ENCODE measurements around the gene PKP2. TPM values are rescaled to one million over a fixed set of nuclear protein-coding genes. Genes with fewer than 3 reads are reported as not detected.

The PKP2 gene
- total RNA-seq, 1 donor from 2014 or later: 65.3 TPM

- DNase-seq (ENCODE audit: low spot score in 2 of 2, unreplicated experiment in 2 of 2): no peak
- Mint-ChIP-seq H3K4me1 (peaks cover 25% of the 10 kb centered on the region), H3K9me3 (peaks cover 7% of the 10 kb centered on the region), H3K27me3 (ENCODE audit: low read depth) (no peaks in the 10 kb centered on the region), H3K27ac (peak overlapping the region; percentile 87), H3K4me3 (no peak overlapping the region), H3K36me3 (peaks cover 43% of the 10 kb centered on the region)
- TF ChIP-seq CTCF (IDR thresholded peaks at IDR 0.05; ENCODE audit: unreplicated experiment): no peak
Observed at GRCh38 chr12:32789446-32789845, 107.1 kb downstream of the PKP2 start.

GRCh38 chr12:32788405-32788804 lies 108.2 kb downstream of the PKP2 start:
- no peak for DNase-seq (ENCODE audit: low spot score in 2 of 2, unreplicated experiment in 2 of 2)
- no peak for TF ChIP-seq CTCF (IDR thresholded peaks at IDR 0.05; ENCODE audit: unreplicated experiment)
- Mint-ChIP-seq H3K27ac (no peak overlapping the region), H3K4me1 (peaks cover 25% of the 10 kb centered on the region), H3K36me3 (peaks cover 40% of the 10 kb centered on the region), H3K4me3 (no peak overlapping the region), H3K27me3 (ENCODE audit: low read depth) (no peaks in the 10 kb centered on the region), H3K9me3 (peaks cover 11% of the 10 kb centered on the region)

GRCh38 chr12:32785557-32785956 lies 111.0 kb downstream of the PKP2 start:
- Mint-ChIP-seq H3K9me3 (peaks cover 11% of the 10 kb centered on the region), H3K27ac (no peak overlapping the region), H3K27me3 (ENCODE audit: low read depth) (no peaks in the 10 kb centered on the region), H3K36me3 (peaks cover 25% of the 10 kb centered on the region), H3K4me3 (no peak overlapping the region), H3K4me1 (peaks cover 23% of the 10 kb centered on the region)
- TF ChIP-seq CTCF (IDR thresholded peaks at IDR 0.05; ENCODE audit: unreplicated experiment): no peak
- no peak for DNase-seq (ENCODE audit: low spot score in 2 of 2, unreplicated experiment in 2 of 2)

- DNase-seq (ENCODE audit: low spot score in 2 of 2, unreplicated experiment in 2 of 2): no peak
- no peak overlapping the region for H3K4me3 Mint-ChIP-seq
Observed at GRCh38 chr12:32783029-32783428, 113.5 kb downstream of the PKP2 start.

GRCh38 chr12:32780071-32780470 lies 116.5 kb downstream of the PKP2 start:
- DNase-seq (ENCODE audit: low spot score in 2 of 2, unreplicated experiment in 2 of 2): no peak
- no peaks in the 10 kb centered on the region for H3K36me3 Mint-ChIP-seq
- no peaks in the 10 kb centered on the region for H3K27me3 Mint-ChIP-seq (ENCODE audit: low read depth)
- peaks cover 15% of the 10 kb centered on the region for H3K4me1 Mint-ChIP-seq
- H3K27ac Mint-ChIP-seq: peak overlapping the region; percentile 82
- no peak overlapping the region for H3K4me3 Mint-ChIP-seq
- peaks cover 6% of the 10 kb centered on the region for H3K9me3 Mint-ChIP-seq
- TF ChIP-seq CTCF (IDR thresholded peaks at IDR 0.05; ENCODE audit: unreplicated experiment): no peak

More at GRCh38 chr12:32783029-32783428, 113.5 kb downstream of the PKP2 start:
- Mint-ChIP-seq H3K36me3 (peaks cover 14% of the 10 kb centered on the region), H3K9me3 (peaks cover 10% of the 10 kb centered on the region), H3K27ac (no peak overlapping the region), H3K4me1 (peaks cover 15% of the 10 kb centered on the region), H3K27me3 (ENCODE audit: low read depth) (no peaks in the 10 kb centered on the region)
- TF ChIP-seq CTCF (IDR thresholded peaks at IDR 0.05; ENCODE audit: unreplicated experiment): no peak

GRCh38 chr12:32777691-32778175 lies 118.8 kb downstream of the PKP2 start:
- Mint-ChIP-seq H3K27me3 (ENCODE audit: low read depth) (no peaks in the 10 kb centered on the region), H3K36me3 (no peaks in the 10 kb centered on the region), H3K9me3 (no peaks in the 10 kb centered on the region), H3K27ac (no peak overlapping the region), H3K4me3 (no peak overlapping the region), H3K4me1 (peaks cover 19% of the 10 kb centered on the region)
- no peak for DNase-seq (ENCODE audit: low spot score in 2 of 2, unreplicated experiment in 2 of 2)
- TF ChIP-seq CTCF (IDR thresholded peaks at IDR 0.05; ENCODE audit: unreplicated experiment): no peak
